ENCODE data around the gene POGZ.

GRCh38 chr1:151401125-151401788 is 58.0 kb downstream of the POGZ start:
- TF ChIP-seq, protein P1, sequence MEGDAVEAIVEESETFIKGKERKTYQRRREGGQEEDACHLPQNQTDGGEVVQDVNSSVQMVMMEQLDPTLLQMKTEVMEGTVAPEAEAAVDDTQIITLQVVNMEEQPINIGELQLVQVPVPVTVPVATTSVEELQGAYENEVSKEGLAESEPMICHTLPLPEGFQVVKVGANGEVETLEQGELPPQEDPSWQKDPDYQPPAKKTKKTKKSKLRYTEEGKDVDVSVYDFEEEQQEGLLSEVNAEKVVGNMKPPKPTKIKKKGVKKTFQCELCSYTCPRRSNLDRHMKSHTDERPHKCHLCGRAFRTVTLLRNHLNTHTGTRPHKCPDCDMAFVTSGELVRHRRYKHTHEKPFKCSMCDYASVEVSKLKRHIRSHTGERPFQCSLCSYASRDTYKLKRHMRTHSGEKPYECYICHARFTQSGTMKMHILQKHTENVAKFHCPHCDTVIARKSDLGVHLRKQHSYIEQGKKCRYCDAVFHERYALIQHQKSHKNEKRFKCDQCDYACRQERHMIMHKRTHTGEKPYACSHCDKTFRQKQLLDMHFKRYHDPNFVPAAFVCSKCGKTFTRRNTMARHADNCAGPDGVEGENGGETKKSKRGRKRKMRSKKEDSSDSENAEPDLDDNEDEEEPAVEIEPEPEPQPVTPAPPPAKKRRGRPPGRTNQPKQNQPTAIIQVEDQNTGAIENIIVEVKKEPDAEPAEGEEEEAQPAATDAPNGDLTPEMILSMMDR (CRISPR knock-in tag; IDR thresholded peaks at IDR 0.05) = no peak
- TF ChIP-seq BCLAF1 (IDR thresholded peaks at IDR 0.05) = no peak
- TF ChIP-seq XRCC5 (optimal IDR thresholded peaks at IDR 0.05; ENCODE audit: low read length) = no peak
- TF ChIP-seq, protein P2, sequence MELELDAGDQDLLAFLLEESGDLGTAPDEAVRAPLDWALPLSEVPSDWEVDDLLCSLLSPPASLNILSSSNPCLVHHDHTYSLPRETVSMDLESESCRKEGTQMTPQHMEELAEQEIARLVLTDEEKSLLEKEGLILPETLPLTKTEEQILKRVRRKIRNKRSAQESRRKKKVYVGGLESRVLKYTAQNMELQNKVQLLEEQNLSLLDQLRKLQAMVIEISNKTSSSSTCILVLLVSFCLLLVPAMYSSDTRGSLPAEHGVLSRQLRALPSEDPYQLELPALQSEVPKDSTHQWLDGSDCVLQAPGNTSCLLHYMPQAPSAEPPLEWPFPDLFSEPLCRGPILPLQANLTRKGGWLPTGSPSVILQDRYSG (CRISPR knock-in tag; IDR thresholded peaks at IDR 0.05) = no peak
- TF ChIP-seq SMAD3 (CRISPR knock-in tag; IDR thresholded peaks at IDR 0.05) = no peak
- TF ChIP-seq, protein P3, sequence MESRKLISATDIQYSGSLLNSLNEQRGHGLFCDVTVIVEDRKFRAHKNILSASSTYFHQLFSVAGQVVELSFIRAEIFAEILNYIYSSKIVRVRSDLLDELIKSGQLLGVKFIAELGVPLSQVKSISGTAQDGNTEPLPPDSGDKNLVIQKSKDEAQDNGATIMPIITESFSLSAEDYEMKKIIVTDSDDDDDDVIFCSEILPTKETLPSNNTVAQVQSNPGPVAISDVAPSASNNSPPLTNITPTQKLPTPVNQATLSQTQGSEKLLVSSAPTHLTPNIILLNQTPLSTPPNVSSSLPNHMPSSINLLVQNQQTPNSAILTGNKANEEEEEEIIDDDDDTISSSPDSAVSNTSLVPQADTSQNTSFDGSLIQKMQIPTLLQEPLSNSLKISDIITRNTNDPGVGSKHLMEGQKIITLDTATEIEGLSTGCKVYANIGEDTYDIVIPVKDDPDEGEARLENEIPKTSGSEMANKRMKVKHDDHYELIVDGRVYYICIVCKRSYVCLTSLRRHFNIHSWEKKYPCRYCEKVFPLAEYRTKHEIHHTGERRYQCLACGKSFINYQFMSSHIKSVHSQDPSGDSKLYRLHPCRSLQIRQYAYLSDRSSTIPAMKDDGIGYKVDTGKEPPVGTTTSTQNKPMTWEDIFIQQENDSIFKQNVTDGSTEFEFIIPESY (CRISPR knock-in tag; IDR thresholded peaks at IDR 0.05) = no peak
- no peak for TF ChIP-seq TCF7L2 (IDR thresholded peaks at IDR 0.05; ENCODE audit: low read depth, low read length)
- no peak for TF ChIP-seq NCOA2 (CRISPR knock-in tag; IDR thresholded peaks at IDR 0.05)
- TF ChIP-seq RFX5 (IDR thresholded peaks at IDR 0.05; ENCODE audit: low read depth, low read length) = no peak
- TF ChIP-seq, protein P4, sequence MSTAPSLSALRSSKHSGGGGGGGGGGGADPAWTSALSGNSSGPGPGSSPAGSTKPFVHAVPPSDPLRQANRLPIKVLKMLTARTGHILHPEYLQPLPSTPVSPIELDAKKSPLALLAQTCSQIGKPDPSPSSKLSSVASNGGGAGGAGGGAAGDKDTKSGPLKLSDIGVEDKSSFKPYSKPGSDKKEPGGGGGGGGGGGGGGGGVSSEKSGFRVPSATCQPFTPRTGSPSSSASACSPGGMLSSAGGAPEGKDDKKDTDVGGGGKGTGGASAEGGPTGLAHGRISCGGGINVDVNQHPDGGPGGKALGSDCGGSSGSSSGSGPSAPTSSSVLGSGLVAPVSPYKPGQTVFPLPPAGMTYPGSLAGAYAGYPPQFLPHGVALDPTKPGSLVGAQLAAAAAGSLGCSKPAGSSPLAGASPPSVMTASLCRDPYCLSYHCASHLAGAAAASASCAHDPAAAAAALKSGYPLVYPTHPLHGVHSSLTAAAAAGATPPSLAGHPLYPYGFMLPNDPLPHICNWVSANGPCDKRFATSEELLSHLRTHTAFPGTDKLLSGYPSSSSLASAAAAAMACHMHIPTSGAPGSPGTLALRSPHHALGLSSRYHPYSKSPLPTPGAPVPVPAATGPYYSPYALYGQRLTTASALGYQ (CRISPR knock-in tag; IDR thresholded peaks at IDR 0.05) = no peak
- TF ChIP-seq ZNF780A (CRISPR knock-in tag; IDR thresholded peaks at IDR 0.05) = no peak

Data from HepG2 (cell line).